ENCODE measurements around the gene POLR1E.

GRCh38 chr9:37452611-37453010, 33.1 kb upstream of the POLR1E start:
- no peak for TF ChIP-seq JUN (IDR thresholded peaks at IDR 0.05; ENCODE audit: low read depth, low read length)
- no peak for TF ChIP-seq NRF1 (IDR thresholded peaks at IDR 0.05; ENCODE audit: low read depth, low read length)
- TF ChIP-seq EZH2 (IDR thresholded peaks at IDR 0.05; ENCODE audit: low read depth, low read length, severe bottlenecking), result no peak

Measured in H1 (cell line).